ENCODE data around the gene USP43. TPM values are rescaled to one million over a fixed set of nuclear protein-coding genes. Genes with fewer than 3 reads are reported as not detected.

The USP43 gene
- total and polyA plus RNA-seq, 10 donors: 0.13 to 0.39 (median 0.25) TPM

GRCh38 chr17:9750524-9750923 lies 105.2 kb downstream of the USP43 start:
- no peak for DNase-seq
- Histone ChIP-seq H3K9me3 (no peaks in the 10 kb centered on the region), H3K4me3 (no peak overlapping the region), H3K27ac (peak overlapping the region in 2 of 8 donors; percentile 46), H3K4me1 (no peaks in the 10 kb centered on the region), H3K36me3 (no peaks in the 10 kb centered on the region), H3K27me3 (replicated peaks in 1 of 7) (peaks cover 0 to 46% (median 0%) of the 10 kb centered on the region in 7 donors)
- WGBS, 5 donors: 30 to 45% (median 36%) methylated on average over 9 of the region's 9 CpGs
- TF ChIP-seq POLR2AphosphoS5 (IDR thresholded peaks at IDR 0.05): peak in 2 of 3 donors; percentile 24 to 31
- no peak for TF ChIP-seq POLR2A (IDR thresholded peaks at IDR 0.05)
- no peak for TF ChIP-seq CTCF (IDR thresholded peaks at IDR 0.05 in 8 of 11, conservative IDR thresholded peaks at IDR 0.05 in 3 of 11)
- intact Hi-C loops (cut with DNase I; ENCODE audit: low total_unique reads): no loop called here

GRCh38 chr17:9755083-9755482 lies 109.8 kb downstream of the USP43 start:
- Histone ChIP-seq H3K4me3 (no peak overlapping the region), H3K27ac (no peak overlapping the region), H3K27me3 (replicated peaks in 1 of 7) (peaks cover 0 to 59% (median 0%) of the 10 kb centered on the region in 7 donors), H3K36me3 (no peaks in the 10 kb centered on the region), H3K9me3 (no peaks in the 10 kb centered on the region), H3K4me1 (no peaks in the 10 kb centered on the region)
- DNase-seq: no peak
- TF ChIP-seq POLR2AphosphoS5 (IDR thresholded peaks at IDR 0.05) (no peak), POLR2A (IDR thresholded peaks at IDR 0.05) (no peak), CTCF (IDR thresholded peaks at IDR 0.05 in 8 of 11, conservative IDR thresholded peaks at IDR 0.05 in 3 of 11) (no peak)
- WGBS, 5 donors: 68 to 85% (median 74%) methylated on average over 3 of the region's 3 CpGs
- intact Hi-C loops (cut with DNase I; ENCODE audit: low total_unique reads): no loop called here

- TF ChIP-seq POLR2A (IDR thresholded peaks at IDR 0.05): no peak
- no peaks in the 10 kb centered on the region for H3K36me3 ChIP-seq
- H3K9me3 ChIP-seq: no peaks in the 10 kb centered on the region
- 71 to 84% (median 72%) methylated on average over 1 of the region's 1 CpG for WGBS, 5 donors
- H3K4me1 ChIP-seq: no peaks in the 10 kb centered on the region
- no peak overlapping the region for H3K4me3 ChIP-seq
- no peak for DNase-seq
- H3K27me3 ChIP-seq (replicated peaks in 1 of 7): peaks cover 0 to 28% (median 0%) of the 10 kb centered on the region in 7 donors
- H3K27ac ChIP-seq: no peak overlapping the region
- intact Hi-C loops (cut with DNase I; ENCODE audit: low total_unique reads): no loop called here
Measured at GRCh38 chr17:9760266-9760665, 114.9 kb downstream of the USP43 start.

GRCh38 chr17:9763643-9764042 lies 118.3 kb downstream of the USP43 start:
- DNase-seq: no peak
- no peak overlapping the region for H3K4me3 ChIP-seq
- intact Hi-C loops (cut with DNase I; ENCODE audit: low total_unique reads): no loop called here
- 26 to 47% (median 40%) methylated on average over 4 of the region's 4 CpGs for WGBS, 5 donors
- H3K4me1 ChIP-seq: peaks cover 0 to 3% (median 0%) of the 10 kb centered on the region in 6 donors
- H3K27me3 ChIP-seq (replicated peaks in 1 of 7): peaks cover 0 to 23% (median 6%) of the 10 kb centered on the region in 7 donors
- TF ChIP-seq CTCF (IDR thresholded peaks at IDR 0.05 in 8 of 11, conservative IDR thresholded peaks at IDR 0.05 in 3 of 11) (no peak), POLR2AphosphoS5 (IDR thresholded peaks at IDR 0.05) (peak in 1 of 3 donors; percentile 9), POLR2A (IDR thresholded peaks at IDR 0.05) (no peak)
- H3K9me3 ChIP-seq: no peaks in the 10 kb centered on the region
- no peak overlapping the region for H3K27ac ChIP-seq
- H3K36me3 ChIP-seq: no peaks in the 10 kb centered on the region

GRCh38 chr17:9765322-9765721 lies 120.0 kb downstream of the USP43 start:
- TF ChIP-seq POLR2A (IDR thresholded peaks at IDR 0.05) (no peak), CTCF (IDR thresholded peaks at IDR 0.05 in 8 of 11, conservative IDR thresholded peaks at IDR 0.05 in 3 of 11) (no peak), POLR2AphosphoS5 (IDR thresholded peaks at IDR 0.05) (no peak)
- no peaks in the 10 kb centered on the region for H3K36me3 ChIP-seq
- peaks cover 0 to 3% (median 0%) of the 10 kb centered on the region in 6 donors for H3K4me1 ChIP-seq
- no peaks in the 10 kb centered on the region for H3K9me3 ChIP-seq
- peaks cover 0 to 22% (median 3%) of the 10 kb centered on the region in 7 donors for H3K27me3 ChIP-seq (replicated peaks in 1 of 7)
- intact Hi-C loops (cut with DNase I; ENCODE audit: low total_unique reads): no loop called here
- DNase-seq: no peak
- H3K27ac ChIP-seq: no peak overlapping the region
- no peak overlapping the region for H3K4me3 ChIP-seq
- 96 to 100% (median 100%) methylated on average over 1 of the region's 1 CpG for WGBS, 5 donors

All from spleen (tissue), 11 donors.